Right atrium auricular region (tissue), 2 donors: ENCODE data around the gene LRFN2. TPM values are rescaled to one million over a fixed set of nuclear protein-coding genes. Genes with fewer than 3 reads are reported as not detected.

Source experiments
- DNase-seq: peaks from one replicate; pipeline ENCODE4 v3.0.0-alpha.2; 2019; ENCODE audit warnings: low spot score
- H3K27ac ChIP-seq, 2 donors: fragments of 200-600 bp; sonication (generic); 1 replicate in 1 of 2; 2 replicates in 1 of 2; pipeline ENCODE4 v1.5.1; 2016 to 2019
- H3K27me3 ChIP-seq, 2 donors: fragments of 200-600 bp; sonication (generic); one replicate each; pipeline versions ENCODE4 v1.5.1 to v1.6.0; 2017 to 2019
- H3K36me3 ChIP-seq: fragments of 200-600 bp; sonication (generic); one replicate; pipeline ENCODE4 v1.5.1; 2016
- H3K4me1 ChIP-seq, 2 donors: fragments of 200-600 bp; sonication (generic); one replicate each; pipeline versions ENCODE4 v1.5.1 to v1.6.0; 2017 to 2019
- H3K4me3 ChIP-seq, 2 donors: fragments of 200-600 bp; sonication (generic); 1 replicate in 1 of 2; 2 replicates in 1 of 2; pipeline ENCODE4 v1.5.1; 2017 to 2019; ENCODE audit warnings: mild to moderate bottlenecking in 1 of 2, moderate library complexity in 1 of 2
- H3K9me3 ChIP-seq, 2 donors: fragments of 200-600 bp; sonication (generic); one replicate each; pipeline ENCODE4 v1.5.1; 2019
- total RNA-seq, 2 donors: library from RNA; depleted of rRNA; stranded (reverse); fragments of >200 nt; gene quantifications; one replicate each; pipeline ENCODE4 v1.1.0, GENCODE V29; 2016
- TF ChIP-seq, protein P1 (sequence below), 2 donors: fragments of 200-600 bp; sonication (generic); IDR thresholded peaks; one replicate each; pipeline ENCODE4 v1.5.1; 2019; ENCODE audit warnings: antibody characterized with exemption in 2 of 2

LRFN2 gene
- total RNA-seq, 2 donors from 2014 or later: not detected

DNA sequence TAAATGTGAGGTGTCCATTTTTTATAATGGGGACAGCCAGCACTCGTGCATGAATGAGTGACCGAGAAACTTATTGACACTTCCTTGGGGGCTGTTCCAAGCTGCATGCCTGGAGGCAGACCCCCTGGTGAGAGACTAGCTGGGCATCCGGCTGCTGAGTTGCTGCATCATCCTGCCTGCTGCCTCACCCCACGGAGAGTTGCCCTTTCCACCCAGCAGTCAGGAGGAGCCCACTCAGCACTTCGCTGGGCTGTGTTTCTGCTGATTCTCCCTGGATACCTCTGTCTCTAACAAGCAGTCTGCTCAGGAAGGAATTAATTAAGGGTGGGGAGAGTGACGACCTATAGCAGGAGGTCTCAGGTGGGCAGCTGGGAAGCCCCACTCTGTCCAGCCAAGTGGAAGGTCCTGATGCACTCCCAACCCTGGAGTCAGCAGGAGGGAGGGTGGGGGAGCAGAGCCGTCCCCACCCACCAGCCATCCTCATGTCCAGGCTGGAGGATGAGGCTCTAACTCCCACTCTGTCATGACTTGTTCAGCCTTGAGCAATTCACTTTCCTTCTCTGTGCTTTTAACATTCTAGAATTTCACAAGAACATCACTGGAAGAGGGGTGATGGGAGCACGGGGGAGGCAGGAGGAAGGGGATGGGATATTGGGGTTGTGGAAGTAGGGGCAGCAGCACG lies 177.3 kb downstream of the LRFN2 start:
- no peak overlapping the region for H3K4me3 ChIP-seq
- no peaks in the 10 kb centered on the region for H3K36me3 ChIP-seq
- no peak for DNase-seq
- H3K9me3 ChIP-seq: no peaks in the 10 kb centered on the region
- H3K27me3 ChIP-seq: no peaks in the 10 kb centered on the region
- no peak overlapping the region for H3K27ac ChIP-seq
- TF ChIP-seq, protein P1, sequence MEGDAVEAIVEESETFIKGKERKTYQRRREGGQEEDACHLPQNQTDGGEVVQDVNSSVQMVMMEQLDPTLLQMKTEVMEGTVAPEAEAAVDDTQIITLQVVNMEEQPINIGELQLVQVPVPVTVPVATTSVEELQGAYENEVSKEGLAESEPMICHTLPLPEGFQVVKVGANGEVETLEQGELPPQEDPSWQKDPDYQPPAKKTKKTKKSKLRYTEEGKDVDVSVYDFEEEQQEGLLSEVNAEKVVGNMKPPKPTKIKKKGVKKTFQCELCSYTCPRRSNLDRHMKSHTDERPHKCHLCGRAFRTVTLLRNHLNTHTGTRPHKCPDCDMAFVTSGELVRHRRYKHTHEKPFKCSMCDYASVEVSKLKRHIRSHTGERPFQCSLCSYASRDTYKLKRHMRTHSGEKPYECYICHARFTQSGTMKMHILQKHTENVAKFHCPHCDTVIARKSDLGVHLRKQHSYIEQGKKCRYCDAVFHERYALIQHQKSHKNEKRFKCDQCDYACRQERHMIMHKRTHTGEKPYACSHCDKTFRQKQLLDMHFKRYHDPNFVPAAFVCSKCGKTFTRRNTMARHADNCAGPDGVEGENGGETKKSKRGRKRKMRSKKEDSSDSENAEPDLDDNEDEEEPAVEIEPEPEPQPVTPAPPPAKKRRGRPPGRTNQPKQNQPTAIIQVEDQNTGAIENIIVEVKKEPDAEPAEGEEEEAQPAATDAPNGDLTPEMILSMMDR (IDR thresholded peaks at IDR 0.05): no peak
- no peaks in the 10 kb centered on the region for H3K4me1 ChIP-seq

DNA sequence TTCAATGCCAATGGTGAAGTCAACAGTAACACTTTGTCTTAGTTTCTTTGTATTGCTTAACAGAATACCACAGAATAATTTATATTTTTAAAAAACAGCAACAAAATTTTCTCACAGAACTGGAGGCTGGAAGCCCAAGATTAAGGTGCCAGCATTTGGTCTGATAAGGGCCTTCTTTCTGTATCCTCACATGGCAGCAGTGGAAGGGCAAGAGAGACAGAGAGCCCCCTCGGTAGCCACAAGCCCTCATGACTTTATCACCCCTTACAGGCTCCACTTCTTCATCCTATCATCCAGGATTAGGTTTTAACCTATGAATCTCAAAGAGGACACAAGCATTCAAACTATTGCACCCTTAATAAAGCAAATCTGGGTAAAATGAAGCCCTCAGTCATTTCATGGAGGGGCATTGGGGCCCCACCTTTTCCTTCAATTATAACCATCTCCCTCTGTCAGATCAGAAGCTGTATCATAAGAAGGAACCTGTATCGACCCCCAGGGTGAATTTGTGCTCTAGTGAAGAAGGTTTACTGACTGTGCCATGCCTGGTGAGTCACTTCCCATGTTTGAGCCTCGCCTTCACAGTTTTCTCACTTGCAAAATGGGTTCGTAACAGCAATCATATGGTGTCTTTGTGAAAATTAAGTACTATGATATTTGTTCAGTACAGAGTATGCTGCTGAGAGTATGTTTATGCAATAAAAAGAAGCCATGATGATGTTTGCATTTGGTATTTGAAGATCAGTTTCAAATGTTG lies 178.2 kb downstream of the LRFN2 start:
- DNase-seq: no peak
- Histone ChIP-seq H3K4me3 (no peak overlapping the region), H3K4me1 (no peaks in the 10 kb centered on the region), H3K27ac (no peak overlapping the region), H3K27me3 (no peaks in the 10 kb centered on the region), H3K36me3 (no peaks in the 10 kb centered on the region), H3K9me3 (no peaks in the 10 kb centered on the region)
- TF ChIP-seq, protein P1 (IDR thresholded peaks at IDR 0.05): no peak

DNA sequence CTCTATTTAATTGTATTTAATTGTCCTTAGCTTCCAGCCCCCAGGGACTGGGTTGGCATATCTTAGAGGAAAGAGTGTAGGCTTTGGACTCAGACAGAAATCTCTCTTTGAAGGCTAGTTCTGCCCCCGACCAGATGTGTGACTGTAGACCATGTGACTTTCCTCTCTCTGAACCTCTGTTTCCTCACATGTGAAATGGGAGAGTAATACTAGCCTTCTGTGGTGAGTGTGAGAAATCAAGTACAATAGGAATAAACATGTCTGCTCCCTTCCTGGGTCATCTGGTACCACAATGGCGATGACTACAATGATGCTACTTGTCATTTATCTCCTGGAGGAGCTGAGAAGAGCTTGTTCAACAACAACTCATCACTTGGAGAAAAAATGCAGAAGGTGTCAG lies 179.9 kb downstream of the LRFN2 start:
- no peaks in the 10 kb centered on the region for H3K4me1 ChIP-seq
- H3K36me3 ChIP-seq: no peaks in the 10 kb centered on the region
- H3K27me3 ChIP-seq: no peaks in the 10 kb centered on the region
- TF ChIP-seq, protein P1 (IDR thresholded peaks at IDR 0.05): no peak
- H3K27ac ChIP-seq: no peak overlapping the region
- no peak for DNase-seq
- no peaks in the 10 kb centered on the region for H3K9me3 ChIP-seq
- H3K4me3 ChIP-seq: no peak overlapping the region

DNA sequence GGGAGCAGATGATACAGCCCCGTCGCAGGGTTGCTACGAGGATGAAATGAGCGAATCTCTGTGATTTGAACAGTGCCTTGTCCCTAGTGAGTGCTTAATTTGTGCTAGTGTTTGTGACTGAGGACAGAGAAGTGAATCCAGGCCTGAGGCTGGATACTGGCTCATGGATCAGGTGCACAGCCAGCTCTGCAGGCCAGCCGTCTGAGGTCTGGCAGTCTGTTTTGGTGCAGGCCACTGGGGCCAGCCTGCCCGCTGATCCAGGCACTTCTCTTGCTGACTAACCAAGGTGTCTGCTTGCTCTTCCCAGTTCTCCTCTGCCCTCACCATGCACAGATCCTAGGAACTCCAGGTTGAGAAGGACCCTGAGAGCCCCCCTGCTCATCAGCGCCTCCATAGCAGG lies 181.0 kb downstream of the LRFN2 start:
- H3K36me3 ChIP-seq: no peaks in the 10 kb centered on the region
- no peak for DNase-seq
- no peak overlapping the region for H3K4me3 ChIP-seq
- TF ChIP-seq, protein P1 (IDR thresholded peaks at IDR 0.05): no peak
- H3K9me3 ChIP-seq: no peaks in the 10 kb centered on the region
- no peaks in the 10 kb centered on the region for H3K4me1 ChIP-seq
- no peak overlapping the region for H3K27ac ChIP-seq
- no peaks in the 10 kb centered on the region for H3K27me3 ChIP-seq

DNA sequence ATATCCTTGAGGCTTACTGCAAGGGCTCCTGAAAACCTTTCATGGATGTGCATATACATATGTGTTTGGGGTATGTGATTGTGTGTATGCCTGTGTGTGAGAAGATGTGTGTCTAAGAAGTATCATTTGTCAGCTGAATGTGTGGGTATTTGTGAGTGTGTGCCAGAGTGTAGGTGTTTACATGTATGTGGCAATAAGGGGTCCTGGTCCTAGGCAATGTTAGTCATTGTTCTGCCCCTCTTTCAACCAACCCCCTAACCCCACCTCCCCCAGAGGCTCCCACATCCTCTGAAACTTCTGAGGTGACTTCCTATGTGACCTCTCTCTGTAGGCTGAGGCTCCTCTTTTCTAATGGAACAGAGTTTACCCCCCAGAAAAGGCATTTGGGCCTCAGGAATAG lies 186.4 kb downstream of the LRFN2 start:
- Histone ChIP-seq H3K36me3 (no peaks in the 10 kb centered on the region), H3K4me3 (no peak overlapping the region), H3K27me3 (no peaks in the 10 kb centered on the region), H3K9me3 (no peaks in the 10 kb centered on the region), H3K27ac (no peak overlapping the region), H3K4me1 (no peaks in the 10 kb centered on the region)
- DNase-seq: no peak
- TF ChIP-seq, protein P1 (IDR thresholded peaks at IDR 0.05): no peak
